SU-DHL-6 (cell line): ENCODE results near the gene PIRT.

Experiments
- H2AFZ ChIP-seq: fragments of 200-600 bp; sonication (generic); 2 replicates; pipeline ENCODE4 v1.6.1; 2014; ENCODE audit warnings: low read depth, mild to moderate bottlenecking, moderate library complexity, mixed read lengths, antibody characterized with exemption, low read length; ENCODE audit not compliant: severe bottlenecking
- H3F3A ChIP-seq: fragments of 200-600 bp; shearing (Covaris generic); 2 replicates; pipeline ENCODE4 v1.6.0; 2016; ENCODE audit warnings: antibody characterized with exemption, mild to moderate bottlenecking; ENCODE audit not compliant: insufficient read depth
- H3K27ac ChIP-seq: fragments of 200-600 bp; sonication (generic); 2 replicates; pipeline ENCODE4 v1.5.1; 2016; ENCODE audit warnings: low read depth, mild to moderate bottlenecking, low read length, moderate library complexity, mixed read lengths
- H3K27me3 ChIP-seq: fragments of 200-600 bp; sonication (generic), shearing (Covaris generic); 2 replicates; pipeline ENCODE4 v1.6.0; 2014; ENCODE audit warnings: mild to moderate bottlenecking, low read length
- H3K36me3 ChIP-seq: fragments of 200-600 bp; sonication (generic); 2 replicates; pipeline ENCODE4 v1.6.1; 2014; ENCODE audit warnings: mild to moderate bottlenecking, low read length, mixed read lengths
- H3K4me2 ChIP-seq: fragments of 300-600, 200-600 bp; shearing (Covaris generic), sonication (generic); 2 replicates; pipeline ENCODE4 v1.6.0; 2014; ENCODE audit warnings: low read length, low read depth, mild to moderate bottlenecking; ENCODE audit not compliant: poor library complexity, severe bottlenecking
- H3K4me3 ChIP-seq: fragments of 200-600 bp; sonication (generic); 2 replicates; pipeline ENCODE4 v1.5.1; 2014; ENCODE audit warnings: antibody characterized with exemption, low read length, mild to moderate bottlenecking, mixed read lengths; ENCODE audit not compliant: insufficient read depth, poor library complexity, severe bottlenecking
- H3K79me2 ChIP-seq: fragments of 200-600 bp; sonication (generic); 2 replicates; pipeline ENCODE4 v1.6.1; 2014; ENCODE audit warnings: mild to moderate bottlenecking, low read length, moderate library complexity; ENCODE audit not compliant: insufficient read depth
- H3K9ac ChIP-seq: fragments of 200-600 bp; sonication (generic); 2 replicates; pipeline ENCODE4 v1.7.0; 2014; ENCODE audit warnings: mild to moderate bottlenecking, low read length
- H3K9me2 ChIP-seq: fragments of 200-600 bp; sonication (generic); replicated peaks from 2 replicates; pipeline ENCODE4 v1.6.1; 2014; ENCODE audit warnings: low read length; ENCODE audit not compliant: insufficient read depth
- H3K9me3 ChIP-seq: fragments of 200-600 bp; sonication (generic); 2 replicates; pipeline ENCODE4 v1.6.1; 2014; ENCODE audit warnings: low read length, mixed read lengths; ENCODE audit not compliant: insufficient read depth
- H4K20me1 ChIP-seq: fragments of 200-600 bp; sonication (generic); 2 replicates; pipeline ENCODE4 v1.6.1; 2014; ENCODE audit warnings: low read depth, mild to moderate bottlenecking, antibody characterized with exemption, low read length, moderate library complexity, mixed read lengths
- CTCF ChIP-seq: fragments of 200-600 bp; sonication (generic); IDR thresholded peaks from one replicate; pipeline ENCODE4 v1.5.1; 2017; ENCODE audit warnings: antibody characterized with exemption, mild to moderate bottlenecking, low read length, moderate library complexity; ENCODE audit not compliant: insufficient read depth, poor library complexity, severe bottlenecking
- EZH2phosphoT487 ChIP-seq: fragments of 200-600 bp; sonication (generic), shearing (Covaris generic); conservative IDR thresholded peaks from 2 replicates; pipeline ENCODE4 v1.6.1; 2018; ENCODE audit warnings: mild to moderate bottlenecking, antibody characterized with exemption, low read length, moderate library complexity, mixed read lengths

The PIRT gene

GRCh38 chr17:10793816-10794215, 44.1 kb downstream of the PIRT start:
- no peaks in the 10 kb centered on the region for H3F3A ChIP-seq
- H3K36me3 ChIP-seq, result no peaks in the 10 kb centered on the region
- no peak for TF ChIP-seq EZH2phosphoT487
- no peak overlapping the region for H3K9ac ChIP-seq
- H3K9me3 ChIP-seq, result no peaks in the 10 kb centered on the region
- no peaks in the 10 kb centered on the region for H3K9me2 ChIP-seq
- no peaks in the 10 kb centered on the region for H3K79me2 ChIP-seq
- H2AFZ ChIP-seq, result no peak overlapping the region
- no peaks in the 10 kb centered on the region for H4K20me1 ChIP-seq
- H3K27ac ChIP-seq, result no peak overlapping the region
- H3K4me3 ChIP-seq, result no peak overlapping the region
- no peaks in the 10 kb centered on the region for H3K27me3 ChIP-seq
- no peak overlapping the region for H3K4me2 ChIP-seq

GRCh38 chr17:10793256-10793655, 44.6 kb downstream of the PIRT start:
- H3K4me2 ChIP-seq, result no peak overlapping the region
- no peaks in the 10 kb centered on the region for H4K20me1 ChIP-seq
- no peak overlapping the region for H3K9ac ChIP-seq
- H3K27ac ChIP-seq, result no peak overlapping the region
- H3K27me3 ChIP-seq, result no peaks in the 10 kb centered on the region
- H3K79me2 ChIP-seq, result no peaks in the 10 kb centered on the region
- no peaks in the 10 kb centered on the region for H3K36me3 ChIP-seq
- no peaks in the 10 kb centered on the region for H3F3A ChIP-seq
- H3K4me3 ChIP-seq, result no peak overlapping the region
- no peaks in the 10 kb centered on the region for H3K9me2 ChIP-seq
- H2AFZ ChIP-seq, result no peak overlapping the region
- TF ChIP-seq EZH2phosphoT487 (no peak), CTCF (no peak)
- H3K9me3 ChIP-seq, result no peaks in the 10 kb centered on the region

- Histone ChIP-seq H3F3A (no peaks in the 10 kb centered on the region), H3K9me2 (no peaks in the 10 kb centered on the region), H3K9ac (no peak overlapping the region), H3K36me3 (no peaks in the 10 kb centered on the region), H3K4me2 (no peak overlapping the region), H3K9me3 (no peaks in the 10 kb centered on the region), H3K4me3 (no peak overlapping the region), H3K27me3 (no peaks in the 10 kb centered on the region), H2AFZ (no peak overlapping the region), H4K20me1 (no peaks in the 10 kb centered on the region), H3K79me2 (no peaks in the 10 kb centered on the region), H3K27ac (no peak overlapping the region)
- TF ChIP-seq CTCF (no peak), EZH2phosphoT487 (no peak)
These were observed 45.7 kb downstream of the PIRT start for GRCh38 chr17:10792151-10792550.

GRCh38 chr17:10790491-10791401, 47.1 kb downstream of the PIRT start:
- Histone ChIP-seq H3K9me2 (no peaks in the 10 kb centered on the region), H3K4me3 (no peak overlapping the region), H3K27ac (no peak overlapping the region), H3K9me3 (no peaks in the 10 kb centered on the region), H3F3A (no peaks in the 10 kb centered on the region), H2AFZ (no peak overlapping the region), H4K20me1 (no peaks in the 10 kb centered on the region), H3K36me3 (no peaks in the 10 kb centered on the region), H3K27me3 (no peaks in the 10 kb centered on the region), H3K79me2 (no peaks in the 10 kb centered on the region), H3K9ac (no peak overlapping the region), H3K4me2 (no peak overlapping the region)
- TF ChIP-seq EZH2phosphoT487 (no peak), CTCF (no peak)
